ENCODE results near the gene KRT6B. TPM values are rescaled to one million over a fixed set of nuclear protein-coding genes. Genes with fewer than 3 reads are reported as not detected.

KRT6B gene
- polyA plus RNA-seq, 1 donor (not counting 4 experiments of a cell fraction or from before 2014, with no cell fraction given) = 2,016 TPM

GRCh38 chr12:52499806-52500560 is 48.0 kb upstream of the KRT6B start:
- H3K9me3 ChIP-seq (ENCODE audit: control insufficient read depth, low read depth, low read length) = no peaks in the 10 kb centered on the region
- H3K9me1 ChIP-seq (ENCODE audit: control insufficient read depth, extremely low read depth, insufficient read depth, low read length) = no peaks in the 10 kb centered on the region
- H3K36me3 ChIP-seq (ENCODE audit: control insufficient read depth in 2 of 2, extremely low read depth in 1 of 2, insufficient read depth in 2 of 2, low read length in 2 of 2) = no peaks in the 10 kb centered on the region
- H3K4me1 ChIP-seq (ENCODE audit: control insufficient read depth, extremely low read depth, insufficient read depth, low read length) = peaks cover 45% of the 10 kb centered on the region
- dilution Hi-C loops (cut with MboI; ENCODE audit: extremely low pct_ligation_motif_present, low sequenced_read_pairs) = no loop called here
- H3K27me3 ChIP-seq (ENCODE audit: control insufficient read depth, extremely low read depth, insufficient read depth, low read length) = no peaks in the 10 kb centered on the region
- no peak overlapping the region for H3K4me3 ChIP-seq (ENCODE audit: control insufficient read depth in 2 of 3, extremely low read depth in 1 of 3, insufficient read depth in 2 of 3, low read depth in 1 of 3, low read length in 3 of 3)
- H3K27ac ChIP-seq (ENCODE audit: control insufficient read depth, insufficient read depth, low read length) = no peak overlapping the region
- H3K9ac ChIP-seq (ENCODE audit: control insufficient read depth, extremely low read depth, insufficient read depth, low read length) = no peak overlapping the region
- no peaks in the 10 kb centered on the region for H4K20me1 ChIP-seq (ENCODE audit: control insufficient read depth, extremely low read depth, insufficient read depth, low read length)
- DNase-seq (ENCODE audit: low read depth, low spot score) = no peak
- H2AFZ ChIP-seq (ENCODE audit: control insufficient read depth, low read length) = no peak overlapping the region
- peak overlapping the region; percentile 12 for H3K4me2 ChIP-seq (ENCODE audit: control insufficient read depth, extremely low read depth, insufficient read depth, low read depth, low read length)
- H3K79me2 ChIP-seq (ENCODE audit: control insufficient read depth, insufficient read depth, low read length) = no peaks in the 10 kb centered on the region
- peak; percentile 20 for FAIRE-seq
- no peak for TF ChIP-seq EZH2 (IDR thresholded peaks at IDR 0.05; ENCODE audit: low read length)
- no peak for TF ChIP-seq CTCF (optimal IDR thresholded peaks at IDR 0.05 in 1 of 3, IDR thresholded peaks at IDR 0.05 in 1 of 3, conservative IDR thresholded peaks at IDR 0.05 in 1 of 3; ENCODE audit: extremely low read depth in 1 of 3, insufficient read depth in 2 of 3, low read length in 3 of 3)

GRCh38 chr12:52498946-52499345 is 47.0 kb upstream of the KRT6B start:
- DNase-seq (ENCODE audit: low read depth, low spot score) (no peak), FAIRE-seq (no peak)
- TF ChIP-seq EZH2 (IDR thresholded peaks at IDR 0.05; ENCODE audit: low read length) = no peak
- TF ChIP-seq CTCF (optimal IDR thresholded peaks at IDR 0.05 in 1 of 3, IDR thresholded peaks at IDR 0.05 in 1 of 3, conservative IDR thresholded peaks at IDR 0.05 in 1 of 3; ENCODE audit: extremely low read depth in 1 of 3, insufficient read depth in 2 of 3, low read length in 3 of 3) = no peak
- Histone ChIP-seq H3K4me3 (ENCODE audit: control insufficient read depth in 2 of 3, extremely low read depth in 1 of 3, insufficient read depth in 2 of 3, low read depth in 1 of 3, low read length in 3 of 3) (no peak overlapping the region), H3K9ac (ENCODE audit: control insufficient read depth, extremely low read depth, insufficient read depth, low read length) (no peak overlapping the region), H3K9me1 (ENCODE audit: control insufficient read depth, extremely low read depth, insufficient read depth, low read length) (no peaks in the 10 kb centered on the region), H4K20me1 (ENCODE audit: control insufficient read depth, extremely low read depth, insufficient read depth, low read length) (no peaks in the 10 kb centered on the region), H3K27me3 (ENCODE audit: control insufficient read depth, extremely low read depth, insufficient read depth, low read length) (no peaks in the 10 kb centered on the region), H3K4me1 (ENCODE audit: control insufficient read depth, extremely low read depth, insufficient read depth, low read length) (peaks cover 55% of the 10 kb centered on the region), H3K79me2 (ENCODE audit: control insufficient read depth, insufficient read depth, low read length) (no peaks in the 10 kb centered on the region), H2AFZ (ENCODE audit: control insufficient read depth, low read length) (no peak overlapping the region), H3K27ac (ENCODE audit: control insufficient read depth, insufficient read depth, low read length) (no peak overlapping the region), H3K36me3 (ENCODE audit: control insufficient read depth in 2 of 2, extremely low read depth in 1 of 2, insufficient read depth in 2 of 2, low read length in 2 of 2) (no peaks in the 10 kb centered on the region), H3K9me3 (ENCODE audit: control insufficient read depth, low read depth, low read length) (no peaks in the 10 kb centered on the region), H3K4me2 (ENCODE audit: control insufficient read depth, extremely low read depth, insufficient read depth, low read depth, low read length) (no peak overlapping the region)
- dilution Hi-C loops (cut with MboI; ENCODE audit: extremely low pct_ligation_motif_present, low sequenced_read_pairs) = no loop called here

All from keratinocyte (primary cell).